Left ventricle myocardium inferior (tissue), 1 donor: ENCODE measurements around the gene MAOA. TPM values are rescaled to one million over a fixed set of nuclear protein-coding genes. Genes with fewer than 3 reads are reported as not detected.

Source experiments
- DNase-seq: peaks from one replicate; pipeline ENCODE4 v3.0.0-alpha.2; 2020
- H3K27ac ChIP-seq: fragments of 200-600 bp; replicated peaks from 2 replicates; pipeline ENCODE4 v1.8.0; 2021
- H3K27me3 ChIP-seq: fragments of 200-600 bp; 2 replicates; pipeline ENCODE4 v1.8.0; 2021; ENCODE audit warnings: low read depth
- H3K36me3 ChIP-seq: fragments of 200-600 bp; 2 replicates; pipeline ENCODE4 v1.8.0; 2021
- H3K4me1 ChIP-seq: fragments of 200-600 bp; 2 replicates; pipeline ENCODE4 v1.8.0; 2021
- H3K4me3 ChIP-seq: fragments of 200-600 bp; 2 replicates; pipeline ENCODE4 v1.8.0; 2021; ENCODE audit warnings: mild to moderate bottlenecking, moderate library complexity
- H3K9me3 ChIP-seq: fragments of 200-600 bp; replicated peaks from 2 replicates; pipeline ENCODE4 v1.8.0; 2021
- CTCF ChIP-seq: fragments of 200-600 bp; IDR thresholded peaks from 2 replicates; pipeline ENCODE4 v1.8.0; 2021; ENCODE audit warnings: antibody characterized with exemption, mild to moderate bottlenecking, borderline replicate concordance
- intact Hi-C: fragments of 100-400 bp; cut with micrococcal nuclease; formaldehyde crosslinking; loops from one replicate; pipeline ENCODE4 v1.11.0; 2022
- total RNA-seq: library from RNA; stranded (reverse); fragmentation: NEBNext Ultra II Directional; extraction: Animal tissue kit (Norgen Biotek cat#: 25700); gene quantifications from one replicate; pipeline ENCODE4 v1.2.1, GENCODE V29; 2021
- donor health status: DM: no; HTN: yes; CAD: no; lungs with severe emphysema.

Gene MAOA
- total RNA-seq, 1 donor from 2014 or later: 113 TPM

DNA sequence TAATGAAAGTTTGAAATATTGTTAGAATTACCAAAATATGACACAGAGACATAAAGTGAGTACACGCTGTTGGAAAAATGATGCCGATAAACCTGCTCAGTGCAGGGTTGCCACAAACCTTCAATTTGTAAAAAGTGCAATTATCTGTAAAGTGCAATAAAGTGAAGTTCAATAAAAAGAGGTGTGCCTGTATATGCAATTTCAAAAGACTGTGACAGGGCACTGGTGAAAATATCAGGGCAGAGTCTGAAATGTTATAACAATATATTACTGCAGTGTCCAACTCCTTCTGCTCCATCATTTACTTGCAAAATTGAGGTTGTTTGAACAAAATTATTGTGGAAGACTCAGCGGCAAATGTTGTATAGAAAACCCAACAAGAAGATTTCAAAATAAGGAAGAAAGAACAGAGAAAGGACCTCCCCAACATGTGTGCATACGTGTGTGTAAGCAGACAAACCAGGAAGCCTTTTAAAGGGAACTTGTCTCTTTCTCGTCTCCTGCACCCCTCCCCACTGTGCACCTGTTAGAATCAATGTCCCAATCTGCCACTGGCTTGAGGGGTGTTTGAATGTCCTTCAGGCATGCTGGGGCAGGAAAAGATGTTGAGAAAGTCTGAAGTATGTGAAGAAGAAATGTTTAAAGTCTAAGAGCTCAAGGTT, 130.0 kb downstream of the MAOA start:
- H3K4me1 ChIP-seq: no peaks in the 10 kb centered on the region
- no peaks in the 10 kb centered on the region for H3K27me3 ChIP-seq
- no peaks in the 10 kb centered on the region for H3K9me3 ChIP-seq
- no peak for TF ChIP-seq CTCF
- no peak overlapping the region for H3K27ac ChIP-seq
- H3K36me3 ChIP-seq: peaks cover 8% of the 10 kb centered on the region
- H3K4me3 ChIP-seq: no peak overlapping the region
- DNase-seq: no peak
- intact Hi-C loops: no loop called here

Other genes with a start within 250 kb of the MAOA start
- gene MAOB, start 226.2 kb downstream of the MAOA start, total RNA-seq: 157 TPM